HCT116 (cell line): ENCODE results near the gene FRMPD4. TPM values are rescaled to one million over a fixed set of nuclear protein-coding genes. Genes with fewer than 3 reads are reported as not detected.

Experiments used
- ATAC-seq: fragments of 200-7000 bp; cut with Tn5 transposase; 2 replicates; pipeline ENCODE4 v1.9.1; 2020; ENCODE audit warnings: mild to moderate bottlenecking, moderate library complexity
- BruUV-seq: library from RNA; stranded (reverse); fragments of 400-500 nt; replicated peaks from 2 replicates; lab custom pipeline; 2021; lab: Mats Ljungman, UMichigan
- CTCF ChIA-PET: fragments of 300-600 bp; sonication (Branson Sonifier 250); formaldehyde crosslinking; loops from one replicate; lab custom pipeline; 2021; ENCODE audit warnings: antibody characterized with exemption; lab: Charles Lee
- POLR2A ChIA-PET: fragments of 300-600, 350-600 bp; sonication (Branson Sonifier 250); formaldehyde crosslinking; loops from one replicate; lab custom pipeline; 2021; ENCODE audit warnings: antibody characterized with exemption; lab: Charles Lee
- RAD21 ChIA-PET, 2 experiments: fragments of 300-600 bp; sonication (Branson Sonifier 250); formaldehyde crosslinking; loops; one replicate each; lab custom pipeline; 2023; ENCODE audit warnings: low total read pairs in 2 of 2; ENCODE audit not compliant: uncharacterized antibody in 2 of 2, unreplicated experiment in 2 of 2, low non-redundant PET in 1 of 2; lab: Charles Lee
- DNase-seq: peaks from one replicate; pipeline ENCODE4 v3.0.0-alpha.2; 2010; ENCODE audit warnings: low read depth, low spot score
- H2AFZ ChIP-seq: fragments of 200-600 bp; shearing (Covaris generic), sonication (generic); 2 replicates; pipeline ENCODE4 v1.6.1; 2017; ENCODE audit warnings: low read depth, mixed run types, mixed read lengths, antibody characterized with exemption, low read length; ENCODE audit not compliant: poor library complexity, severe bottlenecking
- H3K27ac ChIP-seq: 2 replicates; pipeline ENCODE4 v1.5.1; 2012; ENCODE audit warnings: low read depth, low read length
- H3K27me3 ChIP-seq: fragments of 200-600 bp; sonication (generic); 2 replicates; pipeline ENCODE4 v1.6.1; 2016; ENCODE audit warnings: mixed run types, low read length, mixed read lengths; ENCODE audit not compliant: insufficient read depth
- H3K36me3 ChIP-seq, 2 experiments: fragments of 200-500 bp in 1 of 2; fragments of 200-600 bp in 1 of 2; sonication (Bioruptor generic) in 1 of 2; sonication (generic) in 1 of 2; 2 replicates each; pipeline versions ENCODE4 v1.5.1 to v1.6.1; 2014 to 2016; ENCODE audit warnings: low read length in 2 of 2, inconsistent platforms in 1 of 2, mixed read lengths in 1 of 2, mixed run types in 1 of 2; ENCODE audit not compliant: insufficient read depth in 2 of 2, control insufficient read depth in 1 of 2
- H3K4me1 ChIP-seq, 2 experiments: fragments of 200-600 bp in 1 of 2; sonication (generic) in 1 of 2; 2 replicates each; pipeline versions ENCODE4 v1.5.1 to v1.6.1; 2012 to 2017; ENCODE audit warnings: low read length in 2 of 2, inconsistent platforms in 1 of 2, mild to moderate bottlenecking in 1 of 2, mixed read lengths in 1 of 2, mixed run types in 1 of 2, moderate library complexity in 1 of 2; ENCODE audit not compliant: insufficient read depth in 2 of 2, control insufficient read depth in 1 of 2
- H3K4me2 ChIP-seq: fragments of 200-600 bp; sonication (generic); 2 replicates; pipeline ENCODE4 v1.6.1; 2017; ENCODE audit warnings: mixed run types, low read length, mixed read lengths
- H3K4me3 ChIP-seq, 2 experiments: fragments of 200-600 bp in 1 of 2; sonication (generic) in 1 of 2; replicated peaks in 1 of 2; 2 replicates each; pipeline ENCODE4 v1.5.1; 2011 to 2016; ENCODE audit warnings: low read length in 2 of 2, control low read depth in 1 of 2, low read depth in 1 of 2, mild to moderate bottlenecking in 1 of 2, mixed read lengths in 1 of 2, mixed run types in 1 of 2
- H3K79me2 ChIP-seq: fragments of 200-600 bp; sonication (generic); 2 replicates; pipeline ENCODE4 v1.6.1; 2017; ENCODE audit warnings: mild to moderate bottlenecking, mixed run types, low read length, moderate library complexity, mixed read lengths; ENCODE audit not compliant: insufficient read depth
- H3K9ac ChIP-seq: fragments of 200-600 bp; sonication (generic); 2 replicates; pipeline ENCODE4 v1.6.1; 2016; ENCODE audit warnings: low read length, mixed read lengths
- H3K9me2 ChIP-seq: fragments of 200-600 bp; sonication (generic), shearing (Covaris generic); 2 replicates; pipeline ENCODE4 v1.6.1; 2017; ENCODE audit warnings: mixed run types, mild to moderate bottlenecking, moderate library complexity; ENCODE audit not compliant: insufficient read depth
- H3K9me3 ChIP-seq, 2 experiments: fragments of 200-500 bp in 1 of 2; fragments of 200-600 bp in 1 of 2; sonication (Bioruptor generic) in 1 of 2; sonication (generic) in 1 of 2; 2 replicates each; pipeline ENCODE4 v1.6.1; 2014 to 2017; ENCODE audit warnings: low read length in 2 of 2, mixed read lengths in 2 of 2, inconsistent platforms in 1 of 2, low read depth in 1 of 2, mild to moderate bottlenecking in 1 of 2, mixed run types in 1 of 2, moderate library complexity in 1 of 2; ENCODE audit not compliant: control insufficient read depth in 1 of 2, insufficient read depth in 1 of 2
- H4K20me1 ChIP-seq: fragments of 200-600 bp; sonication (generic), shearing (Covaris generic); 2 replicates; pipeline ENCODE4 v1.6.1; 2017; ENCODE audit warnings: mixed run types, mild to moderate bottlenecking, moderate library complexity; ENCODE audit not compliant: insufficient read depth
- CEBPB ChIP-seq: IDR thresholded peaks from 2 replicates; pipeline ENCODE4 v1.6.1; 2012; ENCODE audit warnings: low read depth
- EZH2 ChIP-seq: fragments of 200-600 bp; sonication (generic); IDR thresholded peaks from 2 replicates; pipeline ENCODE4 v1.6.1; 2017; ENCODE audit warnings: antibody characterized with exemption, mixed run types
- POLR2AphosphoS5 ChIP-seq: IDR thresholded peaks from 2 replicates; pipeline ENCODE4 v1.6.1; 2011; ENCODE audit warnings: mild to moderate bottlenecking, low read depth, low read length, moderate library complexity
- SIN3A ChIP-seq: IDR thresholded peaks from 2 replicates; pipeline ENCODE4 v1.6.1; 2012; ENCODE audit warnings: low read depth
- YY1 ChIP-seq: IDR thresholded peaks from 2 replicates; pipeline ENCODE4 v1.6.1; 2011; ENCODE audit warnings: low read length, low read depth, moderate library complexity, mild to moderate bottlenecking; ENCODE audit not compliant: insufficient replicate concordance; ENCODE audit errors: extremely low read depth
- ZFX ChIP-seq: fragments of 450-650 bp; IDR thresholded peaks from 2 replicates; pipeline ENCODE4 v1.6.1; 2017
- intact Hi-C: fragments of 100-400 bp; cut with micrococcal nuclease; formaldehyde crosslinking; loops from 2 replicates; pipeline ENCODE4 v1.10.0; 2022
- total RNA-seq: library from RNA; stranded (reverse); gene quantifications from one replicate; pipeline ENCODE4 v1.2.1, GENCODE V29; 2021; ENCODE audit not compliant: unreplicated experiment
- TF ChIP-seq, protein P1 (sequence below): IDR thresholded peaks from 2 replicates; pipeline ENCODE4 v1.6.1; 2012; ENCODE audit warnings: low read depth
- TF ChIP-seq, protein P2 (sequence below): IDR thresholded peaks from 2 replicates; pipeline ENCODE4 v1.6.1; 2012
- TF ChIP-seq, protein P3 (sequence below): IDR thresholded peaks from 2 replicates; pipeline ENCODE4 v1.6.1; 2012

FRMPD4 gene
- total RNA-seq, 1 experiment from 2014 or later, result not detected

DNA sequence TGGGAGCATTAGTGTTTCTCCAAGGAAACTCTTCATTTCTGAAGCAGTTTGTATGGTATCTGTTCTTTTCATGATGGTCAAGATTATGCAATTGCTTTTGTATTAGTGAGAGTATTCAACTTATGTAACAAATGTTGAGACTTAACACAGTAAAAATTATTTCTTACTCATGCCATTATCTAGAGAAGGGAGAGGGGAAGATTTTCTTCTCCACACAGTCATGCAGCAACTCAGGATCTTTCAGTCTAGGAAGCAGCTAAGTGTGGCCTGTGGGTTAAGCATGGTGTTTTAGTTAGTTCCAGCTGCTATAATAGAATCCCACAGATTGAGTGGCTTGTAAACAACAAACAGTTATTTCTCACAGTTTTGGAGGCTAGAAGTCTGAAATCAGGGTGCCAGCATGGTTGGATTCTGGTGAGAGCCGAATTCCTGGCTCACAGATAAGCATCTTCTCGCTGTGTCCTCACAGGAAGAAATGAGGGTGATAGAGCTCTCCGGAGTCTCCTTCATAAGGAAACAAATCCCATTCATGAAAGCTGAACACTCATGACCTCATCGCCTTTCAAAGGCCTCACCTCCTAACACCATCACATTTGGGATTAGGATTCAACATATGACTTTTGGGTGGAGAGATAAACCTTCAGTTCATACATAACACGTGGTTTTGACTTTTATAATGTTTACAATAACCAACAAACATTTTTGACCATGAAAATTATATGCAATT lies 101.2 kb downstream of the FRMPD4 start:
- Histone ChIP-seq H2AFZ (no peak overlapping the region), H3K79me2 (no peaks in the 10 kb centered on the region), H3K36me3 (no peaks in the 10 kb centered on the region), H3K9ac (no peak overlapping the region), H3K9me2 (no peaks in the 10 kb centered on the region), H3K4me1 (no peaks in the 10 kb centered on the region), H3K9me3 (no peaks in the 10 kb centered on the region), H3K27ac (no peak overlapping the region), H3K4me3 (no peak overlapping the region), H4K20me1 (no peaks in the 10 kb centered on the region), H3K4me2 (no peak overlapping the region), H3K27me3 (no peaks in the 10 kb centered on the region)
- POLR2A ChIA-PET, result no interaction called here
- no TSS peak for BruUV-seq
- CTCF ChIA-PET, result no interaction called here
- intact Hi-C loops, result no loop called here
- TF ChIP-seq, protein P1, sequence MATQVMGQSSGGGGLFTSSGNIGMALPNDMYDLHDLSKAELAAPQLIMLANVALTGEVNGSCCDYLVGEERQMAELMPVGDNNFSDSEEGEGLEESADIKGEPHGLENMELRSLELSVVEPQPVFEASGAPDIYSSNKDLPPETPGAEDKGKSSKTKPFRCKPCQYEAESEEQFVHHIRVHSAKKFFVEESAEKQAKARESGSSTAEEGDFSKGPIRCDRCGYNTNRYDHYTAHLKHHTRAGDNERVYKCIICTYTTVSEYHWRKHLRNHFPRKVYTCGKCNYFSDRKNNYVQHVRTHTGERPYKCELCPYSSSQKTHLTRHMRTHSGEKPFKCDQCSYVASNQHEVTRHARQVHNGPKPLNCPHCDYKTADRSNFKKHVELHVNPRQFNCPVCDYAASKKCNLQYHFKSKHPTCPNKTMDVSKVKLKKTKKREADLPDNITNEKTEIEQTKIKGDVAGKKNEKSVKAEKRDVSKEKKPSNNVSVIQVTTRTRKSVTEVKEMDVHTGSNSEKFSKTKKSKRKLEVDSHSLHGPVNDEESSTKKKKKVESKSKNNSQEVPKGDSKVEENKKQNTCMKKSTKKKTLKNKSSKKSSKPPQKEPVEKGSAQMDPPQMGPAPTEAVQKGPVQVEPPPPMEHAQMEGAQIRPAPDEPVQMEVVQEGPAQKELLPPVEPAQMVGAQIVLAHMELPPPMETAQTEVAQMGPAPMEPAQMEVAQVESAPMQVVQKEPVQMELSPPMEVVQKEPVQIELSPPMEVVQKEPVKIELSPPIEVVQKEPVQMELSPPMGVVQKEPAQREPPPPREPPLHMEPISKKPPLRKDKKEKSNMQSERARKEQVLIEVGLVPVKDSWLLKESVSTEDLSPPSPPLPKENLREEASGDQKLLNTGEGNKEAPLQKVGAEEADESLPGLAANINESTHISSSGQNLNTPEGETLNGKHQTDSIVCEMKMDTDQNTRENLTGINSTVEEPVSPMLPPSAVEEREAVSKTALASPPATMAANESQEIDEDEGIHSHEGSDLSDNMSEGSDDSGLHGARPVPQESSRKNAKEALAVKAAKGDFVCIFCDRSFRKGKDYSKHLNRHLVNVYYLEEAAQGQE, result no peak
- TF ChIP-seq, protein P2, sequence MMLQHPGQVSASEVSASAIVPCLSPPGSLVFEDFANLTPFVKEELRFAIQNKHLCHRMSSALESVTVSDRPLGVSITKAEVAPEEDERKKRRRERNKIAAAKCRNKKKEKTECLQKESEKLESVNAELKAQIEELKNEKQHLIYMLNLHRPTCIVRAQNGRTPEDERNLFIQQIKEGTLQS, result no peak
- TF ChIP-seq EZH2 (no peak), CEBPB (no peak), ZFX (no peak), YY1 (no peak), POLR2AphosphoS5 (no peak), SIN3A (no peak)
- TF ChIP-seq, protein P3, sequence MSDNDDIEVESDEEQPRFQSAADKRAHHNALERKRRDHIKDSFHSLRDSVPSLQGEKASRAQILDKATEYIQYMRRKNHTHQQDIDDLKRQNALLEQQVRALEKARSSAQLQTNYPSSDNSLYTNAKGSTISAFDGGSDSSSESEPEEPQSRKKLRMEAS, result no peak
- ATAC-seq, result no peak
- DNase-seq, result no peak
- RAD21 ChIA-PET, result no interaction called here
